K562 treated with DMSO at 1 percent for 4 hours (cell line): ENCODE data around the gene LIPC. TPM values are rescaled to one million over a fixed set of nuclear protein-coding genes. Genes with fewer than 3 reads are reported as not detected.

ENCODE experiments used
- total RNA-seq: library from RNA; unstranded; fragments of 300-600 nt; gene quantifications from 2 replicates; pipeline ENCODE4 v1.2.3, GENCODE V29; 2022; ENCODE audit not compliant: insufficient read depth

Gene LIPC
- 17.7 and 17.8 TPM in 2 replicates for total RNA-seq

DNA sequence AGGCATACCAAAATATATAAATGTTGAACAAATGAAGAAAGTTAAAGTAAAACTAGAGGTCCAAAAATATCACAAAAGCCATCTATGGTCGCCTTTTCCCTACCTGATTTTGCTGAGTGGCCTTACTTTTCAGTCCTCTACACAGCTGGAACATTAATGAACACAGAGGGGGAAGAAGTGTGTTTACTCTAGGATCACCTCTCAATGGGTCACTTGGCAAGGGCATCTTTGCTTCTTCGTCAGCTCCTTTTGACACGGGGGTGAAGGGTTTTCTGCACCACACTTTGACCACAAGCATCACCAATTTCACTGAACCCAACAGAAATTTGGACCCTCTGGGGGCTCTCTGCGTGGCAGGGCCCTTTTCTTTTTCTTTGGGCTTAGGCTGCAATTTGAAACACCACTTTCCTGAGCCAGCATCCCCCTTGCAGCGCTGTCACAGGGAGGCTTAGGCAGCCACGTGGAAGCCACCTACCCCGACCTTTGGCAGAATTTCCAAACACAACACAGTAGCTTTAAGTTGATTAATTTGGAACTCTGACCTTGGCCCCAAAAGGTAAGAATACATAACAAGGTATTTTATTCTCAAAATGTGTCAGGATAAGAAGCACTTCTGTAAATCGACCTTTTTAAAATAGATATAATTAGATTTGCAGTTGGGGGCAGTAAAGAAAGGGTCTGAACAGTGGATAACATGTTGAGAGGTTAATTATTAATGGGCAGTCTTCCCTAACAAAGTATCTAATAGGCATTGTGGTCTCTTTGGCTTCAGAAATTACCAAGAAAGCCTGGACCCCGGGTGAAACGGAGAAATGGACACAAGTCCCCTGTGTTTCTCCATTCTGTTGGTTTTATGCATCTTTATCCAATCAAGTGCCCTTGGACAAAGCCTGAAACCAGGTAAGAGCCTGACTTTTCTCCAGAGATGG, at the start of gene LIPC:
Gene LIPC (plus strand): TSS at position 771 of the 929 bp plus-strand sequence. CDS start 42 bp downstream, at position 813.

